Peyer's patch (tissue), 4 donors: ENCODE results near the gene UVRAG. TPM values are rescaled to one million over a fixed set of nuclear protein-coding genes. Genes with fewer than 3 reads are reported as not detected.

ENCODE experiments used
- DNase-seq, 3 donors: peaks; one replicate each; pipeline ENCODE4 v3.0.0-alpha.2; 2017 to 2019
- H3K27ac ChIP-seq, 4 donors: fragments of 200-600 bp; sonication (generic); one replicate each; pipeline ENCODE4 v1.5.1; 2016 to 2019
- H3K27me3 ChIP-seq, 2 donors: fragments of 200-600 bp; sonication (generic); one replicate each; pipeline ENCODE4 v1.5.1; 2019
- H3K36me3 ChIP-seq, 3 donors: fragments of 200-600 bp; sonication (generic); one replicate each; pipeline ENCODE4 v1.5.1; 2016 to 2019
- H3K4me1 ChIP-seq, 4 donors: fragments of 200-600 bp; sonication (generic); one replicate each; pipeline ENCODE4 v1.5.1; 2016 to 2019
- H3K4me3 ChIP-seq, 4 donors: fragments of 200-600 bp; sonication (generic); 1 replicate in 3 of 4; 2 replicates in 1 of 4; pipeline ENCODE4 v1.5.1; 2016 to 2019; ENCODE audit warnings: mild to moderate bottlenecking in 1 of 4
- H3K9me3 ChIP-seq, 4 donors: fragments of 200-600 bp; sonication (generic); one replicate each; pipeline ENCODE4 v1.5.1; 2016 to 2019; ENCODE audit warnings: mild to moderate bottlenecking in 1 of 4
- CTCF ChIP-seq, 6 experiments: fragments of 450-650 bp in 4 of 6; fragments of 200-600 bp in 2 of 6; sonication (generic) in 1 of 6; IDR thresholded peaks; one replicate each; pipeline ENCODE4 v1.5.1; 2017 to 2019; ENCODE audit warnings: antibody characterized with exemption in 6 of 6, mild to moderate bottlenecking in 3 of 6, moderate library complexity in 1 of 6
- POLR2A ChIP-seq, 2 donors: fragments of 450-650 bp; IDR thresholded peaks; one replicate each; pipeline ENCODE4 v1.5.1; 2017; ENCODE audit warnings: antibody characterized with exemption in 2 of 2, mild to moderate bottlenecking in 2 of 2, moderate library complexity in 2 of 2
- total RNA-seq, 4 donors: library from RNA; depleted of rRNA; stranded (reverse); fragments of >200 nt; gene quantifications; one replicate each; pipeline ENCODE4 v1.1.0, GENCODE V29; 2016

UVRAG gene
- total RNA-seq, 4 donors from 2014 or later, result 13.8 to 64.4 (median 22.1) TPM

GRCh38 chr11:76119779-76120178 is 304.8 kb downstream of the UVRAG start:
- H3K27me3 ChIP-seq, result no peaks in the 10 kb centered on the region
- no peaks in the 10 kb centered on the region for H3K9me3 ChIP-seq
- no peak for TF ChIP-seq CTCF (IDR thresholded peaks at IDR 0.05)
- peak in 1 of 2 donors; percentile 12 for TF ChIP-seq POLR2A (IDR thresholded peaks at IDR 0.05)
- H3K36me3 ChIP-seq, result peaks cover 0 to 4% (median 0%) of the 10 kb centered on the region in 3 donors
- peak in 1 of 3 donors; percentile 50 for DNase-seq
- peak overlapping the region in 3 of 4 donors; percentile 16 to 81 (median 62) for H3K27ac ChIP-seq
- peaks cover 0 to 20% (median 1%) of the 10 kb centered on the region in 4 donors for H3K4me1 ChIP-seq
- H3K4me3 ChIP-seq, result no peak overlapping the region

GRCh38 chr11:76120513-76121101 is 305.6 kb downstream of the UVRAG start:
- H3K4me1 ChIP-seq, result peaks cover 0 to 20% (median 1%) of the 10 kb centered on the region in 4 donors
- peak in 1 of 3 donors; percentile 60 for DNase-seq
- peak overlapping the region in 3 of 4 donors; percentile 13 to 81 (median 62) for H3K27ac ChIP-seq

DNA sequence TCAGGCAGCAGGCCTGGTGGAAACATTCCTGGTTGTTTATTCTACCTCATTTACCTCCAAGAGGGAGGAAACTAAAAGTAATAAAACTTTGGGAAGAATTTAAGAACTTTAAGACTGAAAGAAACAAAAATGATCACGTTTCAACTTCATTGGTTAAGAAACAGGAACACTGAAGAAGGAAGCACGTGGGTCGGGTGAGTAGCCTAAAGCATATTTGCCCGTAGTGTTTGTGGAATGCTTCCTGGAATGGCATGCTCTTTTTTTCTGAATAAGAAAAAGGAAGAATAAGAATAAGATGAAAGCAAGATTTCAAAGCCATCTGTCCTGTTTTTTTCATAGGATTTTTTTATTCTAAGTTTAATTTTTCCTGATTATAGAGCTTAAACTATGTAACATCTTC is 308.2 kb downstream of the UVRAG start:
- TF ChIP-seq CTCF (IDR thresholded peaks at IDR 0.05), result no peak
- no peak for TF ChIP-seq POLR2A (IDR thresholded peaks at IDR 0.05)
- DNase-seq, result no peak
- H3K27me3 ChIP-seq, result no peaks in the 10 kb centered on the region
- no peaks in the 10 kb centered on the region for H3K36me3 ChIP-seq
- H3K4me1 ChIP-seq, result peaks cover 0 to 20% (median 1%) of the 10 kb centered on the region in 4 donors
- H3K4me3 ChIP-seq, result no peak overlapping the region
- H3K27ac ChIP-seq, result no peak overlapping the region
- H3K9me3 ChIP-seq, result no peaks in the 10 kb centered on the region

More at GRCh38 chr11:76120513-76121101, 305.6 kb downstream of the UVRAG start:
- TF ChIP-seq POLR2A (IDR thresholded peaks at IDR 0.05), result no peak
- no peak for TF ChIP-seq CTCF (IDR thresholded peaks at IDR 0.05)
- H3K27me3 ChIP-seq, result no peaks in the 10 kb centered on the region
- H3K9me3 ChIP-seq, result no peaks in the 10 kb centered on the region
- peaks cover 0 to 4% (median 0%) of the 10 kb centered on the region in 3 donors for H3K36me3 ChIP-seq
- peak overlapping the region in 1 of 4 donors; percentile 4 for H3K4me3 ChIP-seq

DNA sequence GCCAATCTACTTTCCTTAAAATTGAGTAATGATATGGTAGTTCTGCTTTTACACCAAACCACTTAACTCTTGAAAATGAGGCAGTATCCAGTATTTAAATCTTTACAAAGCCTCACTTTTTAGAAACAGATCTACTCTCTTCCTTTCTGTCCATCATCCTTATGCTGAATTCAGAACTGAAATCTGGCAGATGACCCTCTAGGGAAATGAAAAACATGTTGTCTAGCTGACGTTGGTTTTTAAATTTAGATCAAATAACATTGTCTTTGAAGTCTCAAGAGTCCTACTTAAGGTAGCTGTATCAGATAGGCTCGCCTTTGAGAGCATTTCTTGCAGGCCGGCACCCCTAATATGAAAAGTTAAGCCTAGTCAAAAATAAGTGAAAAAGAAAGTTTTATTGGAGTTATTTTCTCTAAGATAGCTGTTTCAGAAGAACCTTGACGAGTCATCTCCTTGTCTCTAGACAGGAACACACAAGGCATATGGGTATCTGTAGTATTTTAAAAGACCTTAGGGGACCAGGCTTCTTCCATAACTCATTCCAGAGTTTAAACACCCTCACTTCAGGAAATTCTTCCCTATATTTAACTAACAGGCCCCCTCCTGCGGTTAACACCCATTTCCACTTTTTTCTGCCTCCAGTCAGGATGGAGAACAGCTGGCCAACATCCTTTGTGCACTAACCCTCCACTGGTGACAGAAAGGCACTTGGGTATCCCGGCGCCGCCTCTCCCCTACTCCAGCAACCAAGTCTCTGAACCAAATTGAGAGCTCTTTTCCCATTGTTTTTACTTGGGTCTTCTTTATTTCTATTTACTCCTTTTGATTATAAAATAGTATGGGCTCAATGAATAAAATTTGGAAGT is 310.1 kb downstream of the UVRAG start:
- TF ChIP-seq POLR2A (IDR thresholded peaks at IDR 0.05) (no peak), CTCF (IDR thresholded peaks at IDR 0.05) (no peak)

GRCh38 chr11:76129729-76130128 is 314.7 kb downstream of the UVRAG start:
- TF ChIP-seq CTCF (IDR thresholded peaks at IDR 0.05) (no peak), POLR2A (IDR thresholded peaks at IDR 0.05) (no peak)
- H3K4me3 ChIP-seq, result no peak overlapping the region
- H3K27me3 ChIP-seq, result no peaks in the 10 kb centered on the region

More for the DNA sequence above, 310.1 kb downstream of the UVRAG start:
- Histone ChIP-seq H3K4me3 (no peak overlapping the region), H3K36me3 (no peaks in the 10 kb centered on the region), H3K4me1 (peaks cover 0 to 10% (median 0%) of the 10 kb centered on the region in 4 donors), H3K27me3 (no peaks in the 10 kb centered on the region), H3K27ac (no peak overlapping the region), H3K9me3 (no peaks in the 10 kb centered on the region)
- no peak for DNase-seq

More at GRCh38 chr11:76129729-76130128, 314.7 kb downstream of the UVRAG start:
- H3K9me3 ChIP-seq, result no peaks in the 10 kb centered on the region
- H3K4me1 ChIP-seq, result peaks cover 0 to 13% (median 0%) of the 10 kb centered on the region in 4 donors
- no peaks in the 10 kb centered on the region for H3K36me3 ChIP-seq
- DNase-seq, result no peak
- no peak overlapping the region for H3K27ac ChIP-seq
